MM.1S (cell line): Measurements from ENCODE around the gene SLC38A8.

ENCODE experiments used
- CTCF ChIP-seq: fragments of 300-600 bp; sonication (generic); IDR thresholded peaks from 2 replicates; pipeline ENCODE4 v1.5.1; 2016; ENCODE audit warnings: antibody characterized with exemption, low read length, mixed read lengths
- EZH2 ChIP-seq: fragments of 300-600 bp; sonication (generic); optimal IDR thresholded peaks from 2 replicates; pipeline ENCODE3; 2017; ENCODE audit warnings: low read depth, mild to moderate bottlenecking, antibody characterized with exemption, low read length, mixed read lengths
- EZH2phosphoT487 ChIP-seq: fragments of 300-600 bp; sonication (generic); IDR thresholded peaks from 2 replicates; pipeline ENCODE4 v1.6.1; 2018; ENCODE audit warnings: antibody characterized with exemption, low read length

GRCh38 chr16:84079664-84080063 is 37.1 kb upstream of the SLC38A8 start:
- TF ChIP-seq CTCF (no peak), EZH2 (no peak), EZH2phosphoT487 (no peak)
